Left hindlimb (tissue), 1 donor: ENCODE data around the gene STRADA.
A peak's percentile ranks its signal among the peaks of the same experiment; 100 is the strongest.

ENCODE experiments used
- DNase-seq: peaks from one replicate; pipeline ENCODE4 v3.0.0-alpha.2; 2018

Gene STRADA

GRCh38 chr17:63741408-63742173, at the start of gene STRADA:
STRADA (minus strand) TSS chr17:63741799; CDS start chr17:63728369, 13,430 bp downstream.
- peak; percentile 98 for DNase-seq

- DNase-seq: no peak
Measured at GRCh38 chr17:63790057-63790456, 48.5 kb upstream of the STRADA start.

- DNase-seq: no peak
Measured at GRCh38 chr17:63786971-63787711, 45.5 kb upstream of the STRADA start.

- DNase-seq: no peak
Measured at GRCh38 chr17:63786117-63786516, 44.5 kb upstream of the STRADA start.

DNA sequence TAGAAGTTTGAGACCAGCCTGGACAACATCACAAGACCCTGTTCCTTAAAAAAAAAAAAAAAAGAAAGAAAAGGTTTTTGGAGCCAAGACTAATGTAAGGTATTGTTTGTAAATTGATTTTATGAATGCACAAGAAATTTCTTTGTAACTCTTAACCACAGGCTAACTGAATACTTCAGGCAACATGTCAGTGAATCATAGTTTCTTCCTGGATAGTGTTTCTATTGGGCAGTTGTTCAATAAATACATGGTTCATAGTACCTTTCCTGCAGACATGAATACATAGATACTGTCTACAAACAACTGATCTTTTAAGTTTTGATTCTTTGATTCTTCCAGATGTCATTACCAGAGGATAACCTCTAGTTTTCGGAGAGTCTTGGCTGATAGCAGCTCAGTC, 44.0 kb upstream of the STRADA start:
- DNase-seq: no peak

DNA sequence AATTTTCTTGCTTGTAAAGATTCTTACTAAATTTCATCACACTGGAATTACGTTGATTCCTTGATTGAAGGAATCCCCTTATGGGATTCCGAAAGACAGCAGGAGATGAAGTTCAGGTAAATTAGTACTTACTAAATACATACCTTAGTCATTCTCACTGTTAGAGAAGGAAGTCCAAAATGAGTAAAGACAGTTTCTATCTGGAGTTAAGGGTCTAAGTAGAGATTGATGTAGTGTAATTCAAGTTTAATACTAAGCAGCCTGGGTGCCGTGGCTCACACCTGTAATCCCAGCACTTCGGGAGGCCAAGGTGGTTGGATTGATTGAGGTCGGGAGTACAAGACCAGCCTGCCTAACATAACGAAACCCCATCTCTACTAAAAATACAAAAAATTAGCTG, 41.9 kb upstream of the STRADA start:
- no peak for DNase-seq

GRCh38 chr17:63780928-63781327, 39.3 kb upstream of the STRADA start:
- no peak for DNase-seq

DNA sequence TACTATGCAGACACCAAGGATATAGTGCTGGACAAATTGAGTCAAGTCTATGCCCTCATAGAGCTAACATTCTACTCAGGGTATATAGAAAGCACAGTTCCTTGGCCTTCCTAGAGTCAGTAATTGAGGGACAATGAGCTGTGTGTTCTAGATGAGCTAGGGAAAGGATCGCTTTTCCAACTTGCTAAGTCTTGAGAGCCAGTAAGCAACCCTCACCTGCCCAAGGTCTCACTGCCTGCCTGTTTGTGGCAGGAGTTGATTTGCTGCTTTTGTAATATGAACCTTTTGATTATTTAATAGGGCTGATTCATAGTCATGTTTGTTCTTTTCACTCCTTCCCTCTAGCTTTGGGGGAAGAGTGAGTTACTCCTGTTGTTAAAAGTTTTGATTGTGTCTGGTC, 38.9 kb upstream of the STRADA start:
- DNase-seq: no peak

DNA sequence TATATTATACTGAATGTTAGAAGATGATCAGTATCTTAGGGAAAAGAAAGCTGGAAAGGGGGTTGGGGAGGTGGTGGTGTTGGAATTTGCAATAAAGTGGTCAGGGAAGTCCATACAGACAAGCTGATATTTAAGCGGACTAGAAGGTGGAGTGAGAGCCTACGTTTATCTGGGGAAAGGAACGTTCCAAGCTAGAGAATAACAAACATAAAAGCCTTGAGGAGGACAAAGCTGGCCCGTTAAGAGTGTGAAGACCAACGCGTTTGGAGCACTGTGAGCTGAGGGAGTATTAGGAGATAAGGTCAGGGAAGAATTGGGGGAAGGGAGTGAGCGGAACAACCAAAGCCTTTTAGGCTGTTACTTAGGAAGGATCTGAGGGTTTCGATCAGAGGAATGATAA, 33.8 kb upstream of the STRADA start:
- DNase-seq: no peak

- no peak for DNase-seq
Measured at GRCh38 chr17:63774969-63775265, 33.3 kb upstream of the STRADA start.

DNA sequence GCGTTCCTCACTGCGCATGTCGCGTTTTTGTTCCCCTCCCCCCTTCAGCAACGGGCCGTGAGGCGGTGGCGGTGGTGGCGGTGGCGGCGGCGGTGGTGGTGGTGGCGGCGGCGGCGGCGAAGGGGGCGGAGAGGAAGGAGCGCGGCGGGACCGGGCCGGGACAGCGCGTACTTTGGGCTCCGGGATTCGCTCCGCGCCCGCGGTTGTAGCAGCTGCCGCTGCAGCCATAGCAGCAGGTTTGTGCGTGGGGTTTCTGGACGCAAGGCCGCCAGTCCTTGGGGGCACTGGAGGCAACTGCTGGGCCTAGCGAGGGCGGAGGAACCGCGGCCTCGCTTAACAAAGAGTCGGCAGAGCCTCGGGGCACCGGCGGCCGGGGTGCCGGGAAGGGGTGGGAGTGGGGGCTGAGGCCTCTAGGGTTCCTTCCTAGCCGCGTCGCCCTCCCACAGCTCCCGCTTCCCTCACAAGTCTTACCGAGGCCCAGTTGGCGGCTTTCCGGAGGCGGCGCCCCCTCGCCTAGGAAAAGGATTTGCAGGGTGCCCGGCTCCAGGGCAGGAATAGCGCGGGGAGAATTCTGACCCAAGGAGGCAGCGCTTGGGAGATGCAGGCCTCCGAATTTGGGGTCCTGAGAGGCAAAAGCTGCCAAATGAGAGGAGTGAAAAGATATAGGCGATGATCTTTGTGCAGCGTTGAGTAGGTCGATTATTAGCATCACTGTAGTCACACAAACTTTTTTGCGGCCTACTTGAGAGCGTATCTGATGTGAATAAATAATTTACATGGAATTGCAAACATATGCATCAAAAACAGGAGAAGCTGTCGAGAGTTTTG, 32.8 kb upstream of the STRADA start, which contains the start of gene DDX42:
DDX42 (plus strand) TSS at position 30 of the 828 bp plus-strand sequence. CDS start 12,880 bp downstream, outside the sequence.
- DNase-seq: peak; percentile 79

- DNase-seq: peak; percentile 100
Measured at GRCh38 chr17:63773272-63774140, 31.9 kb upstream of the STRADA start, which contains the start of gene CCDC47. CCDC47 (minus strand) TSS chr17:63773597; CDS start chr17:63766175, 7,422 bp downstream.

DNA sequence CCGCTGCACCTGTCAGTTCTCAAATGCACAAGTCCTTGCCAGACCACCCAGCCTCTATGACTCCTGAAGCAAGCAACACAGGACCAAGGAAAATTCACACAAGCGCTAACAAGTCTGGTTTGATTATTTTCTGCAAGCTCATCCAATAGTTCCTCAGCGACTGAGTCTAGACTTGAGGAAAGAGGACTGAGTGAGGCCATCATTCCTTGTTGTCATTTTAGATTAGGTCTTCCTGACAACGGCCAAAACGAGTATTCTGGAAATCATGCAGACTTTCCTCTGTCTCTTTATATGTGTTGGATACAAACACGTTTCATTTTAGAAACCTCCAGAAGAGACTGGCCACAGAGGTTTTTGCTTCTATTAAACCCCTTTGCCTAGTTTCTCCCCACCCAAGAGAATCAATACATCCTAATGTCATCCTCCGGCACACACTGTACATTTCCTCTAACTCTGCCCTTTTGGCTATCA, 31.2 kb upstream of the STRADA start:
- no peak for DNase-seq

DNA sequence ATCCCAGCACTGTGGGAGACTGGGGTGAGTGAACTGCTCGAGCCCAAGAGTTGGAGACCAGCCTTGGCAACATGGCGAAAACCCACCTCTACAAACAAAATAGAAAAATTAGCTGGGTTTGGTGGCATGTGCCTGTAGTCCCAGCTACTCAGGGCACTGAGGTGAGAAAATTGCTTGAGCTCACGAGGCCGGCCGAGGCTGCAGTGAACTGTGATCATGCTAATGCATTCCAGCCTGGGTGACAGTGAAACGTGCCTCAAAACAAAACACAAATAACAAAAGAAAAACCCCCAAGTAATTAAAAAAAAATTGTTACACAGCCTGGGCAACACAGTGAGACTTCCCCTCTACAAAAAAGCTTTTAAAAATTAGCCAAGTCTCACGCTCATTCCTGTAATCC, 26.8 kb upstream of the STRADA start:
- DNase-seq: no peak

GRCh38 chr17:63766754-63767153, 25.2 kb upstream of the STRADA start:
- DNase-seq: no peak

DNA sequence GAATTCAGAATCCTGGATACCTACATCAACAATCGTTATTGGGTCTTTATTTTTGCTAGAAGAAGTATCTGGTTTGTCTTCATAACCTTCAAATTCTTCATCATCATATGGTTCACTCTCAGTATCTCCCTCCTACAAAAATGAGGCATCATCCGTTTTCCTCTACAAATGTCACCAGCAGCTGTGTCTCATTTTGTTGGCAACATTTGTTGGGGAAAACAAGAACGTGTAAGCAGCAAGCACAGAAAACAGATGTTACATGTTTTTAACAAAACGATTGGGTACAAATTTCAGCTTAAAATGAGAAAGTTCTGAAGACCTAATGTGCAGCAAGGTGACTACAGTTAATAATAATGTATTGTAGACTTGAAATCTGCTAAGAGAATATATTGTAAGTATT, 23.1 kb upstream of the STRADA start:
- DNase-seq: no peak

DNA sequence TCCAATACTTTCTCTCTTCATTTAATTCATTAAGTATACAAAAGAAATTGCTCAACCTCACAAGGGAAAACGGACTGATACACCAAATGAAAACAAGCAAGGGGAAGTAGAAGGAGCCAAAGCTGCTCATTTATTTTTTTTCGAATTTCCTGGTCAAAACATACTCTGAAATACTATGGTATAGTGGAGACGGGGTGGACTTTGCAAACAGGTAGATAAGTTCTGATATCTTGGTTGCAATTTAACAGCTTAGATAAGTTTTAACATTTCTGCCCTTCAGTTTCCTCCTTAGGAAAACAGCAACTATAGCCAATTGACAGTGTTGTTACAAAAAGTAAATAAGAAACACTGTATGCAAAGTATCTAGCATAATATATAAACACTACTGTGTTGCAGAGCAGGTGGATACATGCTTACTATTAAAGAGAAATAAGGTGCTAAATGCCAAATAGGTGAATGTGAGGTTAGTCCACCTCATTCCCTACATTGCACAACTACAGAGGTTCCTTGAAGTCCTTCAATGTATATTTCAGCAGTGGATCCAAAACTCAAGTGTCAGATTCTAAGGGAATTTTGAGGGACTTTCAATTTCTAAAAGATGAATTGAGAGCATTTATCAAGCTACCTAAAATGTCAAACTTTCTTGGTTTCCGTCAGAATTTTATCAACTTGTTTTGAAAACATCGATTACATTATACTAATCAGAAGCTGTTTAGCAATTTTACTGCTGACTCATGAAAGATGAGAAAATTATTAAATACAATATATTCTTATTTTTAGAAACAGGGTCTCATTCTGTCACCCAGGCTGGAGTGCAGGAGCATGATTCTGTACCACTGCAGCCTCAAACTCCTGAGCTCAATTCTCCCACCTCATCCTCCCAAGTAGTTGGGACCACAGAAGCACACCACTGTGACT, 20.8 kb upstream of the STRADA start:
- DNase-seq: no peak

DNA sequence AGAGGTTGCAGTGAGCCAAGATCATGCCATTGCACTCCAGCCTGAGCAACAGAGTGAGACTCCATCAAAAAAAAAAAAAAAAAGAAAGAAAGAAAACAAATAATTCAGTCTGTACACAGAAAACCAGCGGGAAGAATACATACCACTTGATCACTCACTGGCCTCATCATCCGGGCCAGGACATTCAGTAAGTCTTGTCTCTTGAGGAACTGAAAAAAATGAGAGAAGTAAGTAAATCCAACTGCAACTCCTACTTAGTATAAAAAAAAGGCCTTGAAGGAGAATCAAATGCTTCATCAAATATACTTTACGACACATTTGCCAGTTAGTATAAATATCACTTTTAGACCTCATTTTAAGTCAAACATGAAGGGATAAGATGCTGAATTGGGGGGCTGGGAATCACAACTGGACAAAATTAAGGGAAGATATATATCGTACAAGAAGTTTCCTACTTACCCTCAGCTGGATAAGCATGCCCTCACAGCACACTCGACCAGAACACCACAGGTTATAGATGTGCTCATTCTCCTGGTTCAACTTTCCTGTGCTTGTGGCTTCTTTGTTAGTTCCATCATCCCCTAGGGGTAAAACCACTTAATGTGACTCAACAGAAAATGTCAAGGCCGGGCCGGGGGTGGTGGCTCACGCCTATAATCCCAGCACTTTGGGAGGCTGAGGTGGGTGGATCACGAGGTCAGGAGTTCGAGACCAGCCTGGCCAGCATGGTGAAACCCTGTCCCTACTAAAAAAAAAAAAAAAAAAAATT, 19.4 kb upstream of the STRADA start:
- DNase-seq: no peak

- no peak for DNase-seq
Measured at GRCh38 chr17:63758428-63758827, 16.8 kb upstream of the STRADA start.

DNA sequence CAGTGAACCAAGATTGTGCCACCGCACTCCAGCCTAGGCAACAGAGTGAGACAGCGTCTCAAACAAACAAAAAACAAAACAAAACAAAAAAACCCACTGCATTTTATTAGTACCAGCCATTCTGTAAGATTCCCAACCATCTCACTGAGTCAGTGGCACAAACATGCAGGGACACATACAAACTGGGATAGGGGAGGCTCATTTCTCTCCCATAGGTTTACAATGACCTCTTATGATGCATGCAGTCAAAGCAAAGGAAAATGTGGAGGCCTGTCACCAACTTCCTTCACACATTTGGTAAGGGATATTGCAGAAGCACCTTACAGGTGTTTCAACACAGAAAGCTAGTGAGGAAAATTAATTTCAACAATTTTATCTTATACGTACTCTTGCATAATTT, 12.4 kb upstream of the STRADA start:
- no peak for DNase-seq
